K562 (cell line): Measurements from ENCODE around the gene DEPDC1. TPM values are rescaled to one million over a fixed set of nuclear protein-coding genes. Genes with fewer than 3 reads are reported as not detected.
A peak's percentile ranks its signal among the peaks of the same experiment; 100 is the strongest.

Experiments
- ATAC-seq: fragments of 200-7000 bp; cut with Tn5 transposase; 3 replicates; pipeline ENCODE4 v1.9.1; 2020; ENCODE audit warnings: moderate library complexity
- BruUV-seq: library from RNA; stranded (reverse); fragments of 400-500 nt; replicated peaks from 2 replicates; lab custom pipeline; 2021; lab: Mats Ljungman, UMichigan
- CTCF ChIA-PET: fragments of 300-600 bp; formaldehyde crosslinking; extraction: SDS; loops from one replicate; lab custom pipeline; 2021; ENCODE audit warnings: low intra/inter-chr PET ratio; lab: Yijun Ruan, JAX
- POLR2A ChIA-PET: fragments of 300-600, 350-650 bp; sonication (Branson Sonifier 250); formaldehyde crosslinking; extraction: SDS; loops from one replicate; lab custom pipeline; 2021; ENCODE audit warnings: antibody characterized with exemption, inconsistent platforms; lab: Yijun Ruan, JAX
- DNase-seq, 4 experiments: peaks; one replicate each; pipeline versions ENCODE4 v3.0.0 to v3.0.0-alpha.2; 2011 to 2018; ENCODE audit warnings: low spot score in 3 of 4, mixed read lengths in 3 of 4; ENCODE audit errors: extremely low read depth in 1 of 4
- FAIRE-seq: peaks from 2 replicates; lab custom pipeline; 2011; peaks lifted over from hg19 to GRCh38; lab: Jason Lieb, UNC
- H2AFZ ChIP-seq: 2 replicates; pipeline ENCODE4 v1.6.0; 2011; ENCODE audit warnings: low read depth, low read length, control low read depth, inconsistent platforms
- H3K27ac ChIP-seq: fragments of 200-600 bp; 3 replicates; pipeline ENCODE4 v1.8.0; 2011; ENCODE audit warnings: low read depth, mild to moderate bottlenecking, control low read depth, inconsistent platforms, low read length, moderate library complexity, mixed read lengths; ENCODE audit errors: extremely low read depth
- H3K27me3 ChIP-seq, 2 experiments: fragments of 300-600 bp in 1 of 2; 2 replicates in 1 of 2; 3 replicates in 1 of 2; pipeline versions ENCODE4 v1.6.0 to v1.8.0; 2011; ENCODE audit warnings: inconsistent platforms in 2 of 2, low read length in 2 of 2, mild to moderate bottlenecking in 1 of 2, mixed read lengths in 1 of 2, moderate library complexity in 1 of 2; ENCODE audit not compliant: control insufficient read depth in 2 of 2, insufficient read depth in 2 of 2
- H3K36me3 ChIP-seq: fragments of 300-600 bp; 3 replicates; pipeline ENCODE4 v1.8.0; 2011; ENCODE audit warnings: mild to moderate bottlenecking, low read length, inconsistent platforms; ENCODE audit not compliant: control insufficient read depth, insufficient read depth
- H3K4me1 ChIP-seq, 2 experiments: fragments of 200-600 bp in 1 of 2; replicated peaks in 1 of 2; 2 replicates in 1 of 2; 3 replicates in 1 of 2; pipeline versions ENCODE4 v1.5.1 to v1.8.0; 2011; ENCODE audit warnings: inconsistent platforms in 2 of 2, low read length in 2 of 2, mild to moderate bottlenecking in 1 of 2, mixed read lengths in 1 of 2, moderate library complexity in 1 of 2; ENCODE audit not compliant: control insufficient read depth in 2 of 2, insufficient read depth in 2 of 2
- H3K4me2 ChIP-seq: 2 replicates; pipeline ENCODE4 v1.6.1; 2011; ENCODE audit warnings: low read length, control low read depth, inconsistent platforms, mixed read lengths; ENCODE audit not compliant: insufficient read depth
- H3K4me3 ChIP-seq: fragments of 200-600 bp; sonication (generic), shearing (Covaris generic); 2 replicates; pipeline ENCODE4 v1.5.1; 2016; ENCODE audit warnings: control low read depth, inconsistent platforms
- H3K79me2 ChIP-seq: fragments of 200-600 bp; 3 replicates; pipeline ENCODE4 v1.8.0; 2011; ENCODE audit warnings: low read length, inconsistent platforms; ENCODE audit not compliant: control insufficient read depth, insufficient read depth
- H3K9ac ChIP-seq, 2 experiments: 2 replicates each; pipeline versions ENCODE4 v1.6.0 to v1.6.1; 2011; ENCODE audit warnings: low read depth in 2 of 2, low read length in 2 of 2, control low read depth in 1 of 2, inconsistent platforms in 1 of 2, mild to moderate bottlenecking in 1 of 2, mixed read lengths in 1 of 2; ENCODE audit not compliant: insufficient read depth in 1 of 2
- H3K9me1 ChIP-seq: one replicate; pipeline ENCODE4 v1.6.0; 2011; ENCODE audit warnings: inconsistent platforms, mild to moderate bottlenecking, low read length, moderate library complexity; ENCODE audit not compliant: control insufficient read depth, insufficient read depth
- H3K9me3 ChIP-seq: replicated peaks from 2 replicates; pipeline ENCODE4 v1.5.1; 2011; ENCODE audit warnings: low read depth, low read length, inconsistent platforms; ENCODE audit not compliant: control insufficient read depth, insufficient read depth
- H4K20me1 ChIP-seq: replicated peaks from 2 replicates; pipeline ENCODE4 v1.6.1; 2011; ENCODE audit warnings: low read length, inconsistent platforms, mixed read lengths; ENCODE audit not compliant: control insufficient read depth, insufficient read depth
- CHD1 ChIP-seq: fragments of 200-600 bp; sonication (generic); IDR thresholded peaks from one replicate; pipeline ENCODE4 v1.6.1; 2012; ENCODE audit warnings: mild to moderate bottlenecking, moderate library complexity, low read length, inconsistent platforms
- CREB3L1 ChIP-seq: fragments of 450-650 bp; IDR thresholded peaks from 2 replicates; pipeline ENCODE4 v1.6.1; 2014; ENCODE audit warnings: low read depth, mild to moderate bottlenecking, moderate library complexity, borderline replicate concordance
- EGR1 ChIP-seq: fragments of 450-650 bp; conservative IDR thresholded peaks from 2 replicates; pipeline ENCODE4 v1.6.1; 2017; ENCODE audit warnings: mild to moderate bottlenecking
- ILK ChIP-seq: fragments of 450-650 bp; IDR thresholded peaks from 2 replicates; pipeline ENCODE4 v1.6.1; 2016; ENCODE audit warnings: missing genetic modification characterization, low read depth, mild to moderate bottlenecking, missing compliant biosample characterization, moderate library complexity, borderline replicate concordance
- RCOR1 ChIP-seq, 2 experiments: IDR thresholded peaks; 2 replicates each; pipeline ENCODE4 v1.6.1; 2012; ENCODE audit warnings: low read depth in 2 of 2, low read length in 2 of 2, borderline replicate concordance in 1 of 2, improper control_type of control experiment in 1 of 2
- SMARCE1 ChIP-seq: fragments of 450-650 bp; IDR thresholded peaks from 2 replicates; pipeline ENCODE4 v1.7.1; 2016; ENCODE audit warnings: mild to moderate bottlenecking
- ZFPM2 ChIP-seq: fragments of 250-450 bp; sonication (Bioruptor Pico); IDR thresholded peaks from 2 replicates; pipeline ENCODE4 v1.5.1; 2022; ENCODE audit warnings: mild to moderate bottlenecking
- ZNF146 ChIP-seq: IDR thresholded peaks from one replicate; pipeline ENCODE4 v1.6.1; 2018; ENCODE audit warnings: missing compliant biosample characterization; ENCODE audit not compliant: unreplicated experiment
- WGBS: fragments of 100-300 bp; shearing (Covaris generic); methylation state at CpG from one replicate; pipeline ENCODE4 v1.1.6; 2016; ENCODE audit warnings: low coverage, mixed read lengths; ENCODE audit not compliant: insufficient coverage; ENCODE audit errors: missing lambda C conversion rate; 5-methylcytosine and 5-hydroxymethylcytosine counted together
- in situ Hi-C: fragments of 300-500 bp; cut with MboI; formaldehyde crosslinking; loops from 4 replicates; pipeline ENCODE4 v1.15.0; 2018; ENCODE audit warnings: inconsistent platforms, mixed read lengths
- intact Hi-C: fragments of 100-400 bp; cut with micrococcal nuclease; formaldehyde crosslinking; loops from 2 replicates; pipeline ENCODE4 v1.14.2; 2022
- polyA plus RNA-seq, 8 experiments: library from polyadenylated mRNA; depleted of rRNA in 4 of 8; stranded (reverse) in 5 of 8; unstranded in 3 of 8; fragments of >200 nt; fragmentation: Nextera tagmentation in 2 of 8; fragmentation: Illumina TruSeq in 1 of 8; extraction: Ambion mirVana in 2 of 8; extraction: Trizol in 1 of 8; gene quantifications; 2 replicates each; pipeline versions ENCODE4 v1.2.1 to v1.2.3, GENCODE V29; 2011 to 2014; ENCODE audit warnings: inconsistent platforms in 1 of 8, missing spikeins in 1 of 8
- total RNA-seq, 7 experiments: library from RNA; depleted of rRNA in 6 of 7; stranded (reverse); fragments of >200 nt in 6 of 7; fragmentation: Illumina TruSeq in 2 of 7; extraction: Trizol in 2 of 7; gene quantifications; 2 replicates each; pipeline versions ENCODE4 v1.2.1 to v1.2.3, GENCODE V29; 2011 to 2021; ENCODE audit warnings: low replicate concordance in 1 of 7
- TF ChIP-seq, protein P1 (sequence below), 2 experiments: fragments of 450-650 bp in 1 of 2; sonication (generic) in 1 of 2; formaldehyde crosslinking in 1 of 2; IDR thresholded peaks; 2 replicates each; pipeline versions ENCODE4 v1.7.1 to v1.9.0; 2016 to 2022; ENCODE audit warnings: inconsistent platforms in 1 of 2, mild to moderate bottlenecking in 1 of 2, missing genetic modification reagents in 1 of 2

DEPDC1 gene
- total and polyA plus RNA-seq, 9 of the 15 experiments (the other 6 are each of a cell fraction or from before 2014, with no cell fraction given) = 9.9 to 28.3 (median 17.8) TPM

DNA sequence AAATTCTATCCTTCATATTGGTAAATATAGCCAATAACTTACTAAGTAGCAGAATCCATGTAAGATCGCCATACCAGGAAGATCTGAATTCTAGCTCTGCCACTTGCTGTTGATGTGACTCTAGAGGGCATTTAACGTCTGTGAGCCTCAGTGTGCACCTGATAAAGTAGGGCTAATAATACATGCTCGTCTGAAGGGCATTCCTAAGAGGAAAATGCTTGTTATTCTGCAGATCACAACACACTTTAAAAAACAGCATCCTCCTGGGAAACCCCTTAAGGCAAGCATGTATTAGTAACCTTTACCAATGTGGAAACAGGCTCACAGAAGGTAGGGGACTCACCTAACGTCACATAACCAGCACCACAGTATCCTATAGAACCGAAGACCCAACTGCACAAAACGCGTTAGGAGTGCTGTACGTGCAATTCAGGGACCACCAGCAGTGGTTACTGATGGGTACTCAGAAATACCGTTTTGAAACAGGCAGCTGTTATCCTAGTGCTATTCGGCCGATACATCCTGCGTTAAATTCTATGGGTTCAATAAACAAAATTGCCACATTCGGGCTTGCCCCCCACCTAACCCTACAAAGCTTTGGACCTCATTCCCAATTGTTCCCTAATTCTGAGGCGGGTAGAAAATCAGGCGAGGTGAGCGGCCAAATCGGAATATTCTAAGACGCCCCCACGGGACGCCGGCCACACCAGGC lies 758 bp downstream of the DEPDC1 start:
- Histone ChIP-seq H3K27me3 (no peaks in the 10 kb centered on the region), H3K4me2 (peak overlapping the region; percentile 93), H4K20me1 (no peaks in the 10 kb centered on the region), H3K4me3 (peak overlapping the region; percentile 76), H3K27ac (peak overlapping the region; percentile 99), H3K9ac (peak overlapping the region; percentile 99 to 100), H3K9me3 (no peaks in the 10 kb centered on the region), H3K79me2 (peaks cover 50% of the 10 kb centered on the region), H2AFZ (peak overlapping the region; percentile 99), H3K36me3 (peaks cover 23% of the 10 kb centered on the region; the same call in 2 of the 3 replicates), H3K9me1 (no peaks in the 10 kb centered on the region), H3K4me1 (peaks cover 3 to 7% of the 10 kb centered on the region in 2 experiments; a peak in 1 of 5 replicates)
- BruUV-seq = no TSS peak
- in situ Hi-C loops = loop anchor here (25.0 kb wide), 1 partner anchor 1641 kb away; no protein-coding TSS in a partner anchor
- ChIA-PET POLR2A (interaction anchor here (0.6 to 1.5 kb wide), 4 partner anchors 10 to 1703 kb away, joined by 3 to 7 read pairs (median 4); no protein-coding TSS in a partner anchor), CTCF (no interaction called here)
- intact Hi-C loops = no loop called here
- DNase-seq (peak in 3 of 4 experiments; percentile 6 to 30 (median 8)), ATAC-seq (peak; percentile 22), FAIRE-seq (peak; percentile 40)
- 1% methylated on average over 21 of the region's 21 CpGs for WGBS
- 0 out of 4 replicates have a peak, but pooled peaks of 1 of the 2 experiments have one; percentile 17 for TF ChIP-seq RCOR1 (IDR thresholded peaks at IDR 0.05; ENCODE audit: borderline replicate concordance in 1 of 2, low read depth in 2 of 2, low read length in 2 of 2)
- TF ChIP-seq EGR1 = peak; percentile 26; the same call in 1 of the 2 replicates
- peak; percentile 1 for TF ChIP-seq ZNF146 (CRISPR knock-in tag)
- no peak for TF ChIP-seq ZFPM2
- no peak for TF ChIP-seq CREB3L1
- TF ChIP-seq, protein P1, sequence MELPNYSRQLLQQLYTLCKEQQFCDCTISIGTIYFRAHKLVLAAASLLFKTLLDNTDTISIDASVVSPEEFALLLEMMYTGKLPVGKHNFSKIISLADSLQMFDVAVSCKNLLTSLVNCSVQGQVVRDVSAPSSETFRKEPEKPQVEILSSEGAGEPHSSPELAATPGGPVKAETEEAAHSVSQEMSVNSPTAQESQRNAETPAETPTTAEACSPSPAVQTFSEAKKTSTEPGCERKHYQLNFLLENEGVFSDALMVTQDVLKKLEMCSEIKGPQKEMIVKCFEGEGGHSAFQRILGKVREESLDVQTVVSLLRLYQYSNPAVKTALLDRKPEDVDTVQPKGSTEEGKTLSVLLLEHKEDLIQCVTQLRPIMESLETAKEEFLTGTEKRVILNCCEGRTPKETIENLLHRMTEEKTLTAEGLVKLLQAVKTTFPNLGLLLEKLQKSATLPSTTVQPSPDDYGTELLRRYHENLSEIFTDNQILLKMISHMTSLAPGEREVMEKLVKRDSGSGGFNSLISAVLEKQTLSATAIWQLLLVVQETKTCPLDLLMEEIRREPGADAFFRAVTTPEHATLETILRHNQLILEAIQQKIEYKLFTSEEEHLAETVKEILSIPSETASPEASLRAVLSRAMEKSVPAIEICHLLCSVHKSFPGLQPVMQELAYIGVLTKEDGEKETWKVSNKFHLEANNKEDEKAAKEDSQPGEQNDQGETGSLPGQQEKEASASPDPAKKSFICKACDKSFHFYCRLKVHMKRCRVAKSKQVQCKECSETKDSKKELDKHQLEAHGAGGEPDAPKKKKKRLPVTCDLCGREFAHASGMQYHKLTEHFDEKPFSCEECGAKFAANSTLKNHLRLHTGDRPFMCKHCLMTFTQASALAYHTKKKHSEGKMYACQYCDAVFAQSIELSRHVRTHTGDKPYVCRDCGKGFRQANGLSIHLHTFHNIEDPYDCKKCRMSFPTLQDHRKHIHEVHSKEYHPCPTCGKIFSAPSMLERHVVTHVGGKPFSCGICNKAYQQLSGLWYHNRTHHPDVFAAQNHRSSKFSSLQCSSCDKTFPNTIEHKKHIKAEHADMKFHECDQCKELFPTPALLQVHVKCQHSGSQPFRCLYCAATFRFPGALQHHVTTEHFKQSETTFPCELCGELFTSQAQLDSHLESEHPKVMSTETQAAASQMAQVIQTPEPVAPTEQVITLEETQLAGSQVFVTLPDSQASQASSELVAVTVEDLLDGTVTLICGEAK (IDR thresholded peaks at IDR 0.05) = 0 out of 2 replicates have a peak, but pooled peaks have one; percentile 30
- TF ChIP-seq, protein P1 (CRISPR knock-in tag; IDR thresholded peaks at IDR 0.05) = no peak
- TF ChIP-seq CHD1 = peak; percentile 13
- no peak for TF ChIP-seq ILK (tag)
- 0 out of 2 replicates have a peak, but pooled peaks have one; percentile 16 for TF ChIP-seq SMARCE1
